GM23248 (cell line): ENCODE results near the gene KCNIP1.

Source experiments
- EZH2 ChIP-seq: fragments of 200-600 bp; sonication (generic); IDR thresholded peaks from 2 replicates; pipeline ENCODE4 v1.6.1; 2018; ENCODE audit warnings: antibody characterized with exemption, mild to moderate bottlenecking; ENCODE audit not compliant: insufficient read depth, poor library complexity, severe bottlenecking
- EZH2phosphoT487 ChIP-seq: fragments of 200-600 bp; sonication (generic); IDR thresholded peaks from 2 replicates; pipeline ENCODE4 v1.6.1; 2018; ENCODE audit warnings: antibody characterized with exemption, moderate library complexity, mild to moderate bottlenecking, low read depth; ENCODE audit not compliant: insufficient read depth

GRCh38 chr5:170749911-170750431, 246.2 kb downstream of the KCNIP1 start:
- TF ChIP-seq EZH2 (no peak), EZH2phosphoT487 (no peak)
